ENCODE measurements around the gene GALNT11. TPM values are rescaled to one million over a fixed set of nuclear protein-coding genes. Genes with fewer than 3 reads are reported as not detected.
A peak's percentile ranks its signal among the peaks of the same experiment; 100 is the strongest.

Gene GALNT11
- total RNA-seq, 1 donor = 45.3 TPM

DNA sequence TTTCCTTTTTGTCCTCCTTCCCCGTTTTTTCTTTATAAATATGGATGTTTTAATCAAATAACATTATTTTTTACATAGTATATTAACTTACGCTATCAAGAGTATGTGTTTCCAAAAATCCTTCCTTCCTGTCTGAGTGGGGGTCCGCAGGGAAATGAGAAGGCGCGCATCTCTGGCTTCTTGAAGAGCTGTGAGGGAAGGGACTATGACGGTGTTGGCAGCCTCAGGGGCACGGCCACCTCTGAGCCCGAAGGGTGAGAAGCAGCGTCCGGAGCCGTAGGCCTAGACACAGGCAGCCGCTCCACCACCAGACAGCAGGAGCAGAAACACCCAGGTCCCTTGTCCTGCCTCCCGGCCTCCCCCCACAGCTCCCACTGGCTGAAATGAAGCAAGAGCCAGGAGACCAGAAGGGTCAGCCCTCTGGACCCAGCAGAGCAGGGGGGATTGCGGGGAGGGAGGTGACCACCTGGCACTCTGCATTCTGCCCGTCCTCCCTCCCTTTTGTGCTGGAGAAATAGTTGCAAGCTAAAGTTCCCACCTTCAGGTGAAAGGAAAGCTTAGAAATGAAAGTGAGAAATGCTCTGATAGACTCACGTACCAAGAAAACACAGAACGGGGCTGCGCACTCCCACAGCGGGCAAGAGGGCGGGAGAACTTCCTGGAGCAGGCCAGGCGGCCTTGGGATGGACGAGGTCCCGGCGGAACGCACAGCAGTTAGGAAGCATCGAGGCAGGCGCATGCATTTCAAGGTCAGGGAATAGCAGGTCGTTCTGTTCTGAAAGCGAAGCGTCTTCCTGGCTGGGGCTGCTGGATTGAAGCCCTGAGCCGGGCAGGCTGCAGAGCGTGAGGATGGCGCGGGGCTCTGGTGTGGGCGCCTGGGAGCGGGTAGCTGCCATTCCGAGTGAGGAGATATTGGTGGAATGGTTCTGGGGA, 105.5 kb downstream of the GALNT11 start:
- no peak overlapping the region for H3K4me3 ChIP-seq (ENCODE audit: low read depth, low read length)
- TF ChIP-seq CTCF (IDR thresholded peaks at IDR 0.05; ENCODE audit: insufficient read depth, low read depth, low read length) = no peak
- no peak for DNase-seq (ENCODE audit: low read depth)

- no peak for TF ChIP-seq CTCF (IDR thresholded peaks at IDR 0.05; ENCODE audit: insufficient read depth, low read depth, low read length)
- no peak for DNase-seq (ENCODE audit: low read depth)
- H3K4me3 ChIP-seq (ENCODE audit: low read depth, low read length) = no peak overlapping the region
These were observed 106.6 kb downstream of the GALNT11 start for GRCh38 chr7:152131981-152132494.

GRCh38 chr7:152132812-152133211, 107.3 kb downstream of the GALNT11 start:
- H3K4me3 ChIP-seq (ENCODE audit: low read depth, low read length) = no peak overlapping the region
- TF ChIP-seq CTCF (IDR thresholded peaks at IDR 0.05; ENCODE audit: insufficient read depth, low read depth, low read length) = no peak
- no peak for DNase-seq (ENCODE audit: low read depth)

GRCh38 chr7:152133804-152134203, 108.3 kb downstream of the GALNT11 start:
- no peak overlapping the region for H3K4me3 ChIP-seq (ENCODE audit: low read depth, low read length)
- no peak for DNase-seq (ENCODE audit: low read depth)
- TF ChIP-seq CTCF (IDR thresholded peaks at IDR 0.05; ENCODE audit: insufficient read depth, low read depth, low read length) = no peak

- no peak for TF ChIP-seq CTCF (IDR thresholded peaks at IDR 0.05; ENCODE audit: insufficient read depth, low read depth, low read length)
- DNase-seq (ENCODE audit: low read depth) = peak; percentile 85
- H3K4me3 ChIP-seq (ENCODE audit: low read depth, low read length) = peak overlapping the region; percentile 27
These were observed 111.2 kb downstream of the GALNT11 start for GRCh38 chr7:152136686-152137085.

GRCh38 chr7:152137476-152138025, 112.1 kb downstream of the GALNT11 start:
- no peak overlapping the region for H3K4me3 ChIP-seq (ENCODE audit: low read depth, low read length)
- TF ChIP-seq CTCF (IDR thresholded peaks at IDR 0.05; ENCODE audit: insufficient read depth, low read depth, low read length) = no peak
- DNase-seq (ENCODE audit: low read depth) = no peak

Data from fibroblast of villous mesenchyme (primary cell).